Suprapubic skin (tissue), 4 donors: ENCODE data around the gene PAGE3. TPM values are rescaled to one million over a fixed set of nuclear protein-coding genes. Genes with fewer than 3 reads are reported as not detected.

Experiments used
- total RNA-seq, 4 donors: library from RNA; depleted of rRNA; stranded (reverse); fragments of >200 nt; gene quantifications; one replicate each; pipeline ENCODE4 v1.1.0, GENCODE V29; 2016

Gene PAGE3
- total RNA-seq, 4 donors from 2014 or later, result not detected

Other genes with a start within 250 kb of the PAGE3 start
- gene ALAS2, start 233.9 kb downstream of the PAGE3 start, total RNA-seq, result not detected
- not detected for gene PAGE2B, start 189.9 kb downstream of the PAGE3 start, total RNA-seq
- not detected for gene PAGE2, start 175.9 kb downstream of the PAGE3 start, total RNA-seq
- not detected for gene PAGE5, start 44.6 kb downstream of the PAGE3 start, total RNA-seq
- 10 to 100 TPM in 2 of 4 donors, 1 to 10 TPM in 2; 6.4 to 13.8 (median 10.1) TPM for gene MAGEH1, start 187.2 kb upstream of the PAGE3 start, total RNA-seq
- gene USP51, start 224.9 kb upstream of the PAGE3 start, total RNA-seq, result 1 to 10 TPM in 1 of 4 donors, under 1 TPM in 3; 0.11 to 3.1 (median 0.61) TPM